Endothelial cell of umbilical vein (primary cell): ENCODE results near the gene QPCTL. TPM values are rescaled to one million over a fixed set of nuclear protein-coding genes. Genes with fewer than 3 reads are reported as not detected.

ENCODE experiments used
- BruUV-seq: library from RNA; stranded (reverse); fragments of 400-500 nt; replicated peaks from 2 replicates; lab custom pipeline; 2021; lab: Mats Ljungman, UMichigan
- CTCF ChIA-PET: fragments of 300-600, 350-600 bp; sonication (Branson Sonifier 250); formaldehyde crosslinking; loops from one replicate; lab custom pipeline; 2021; ENCODE audit warnings: antibody characterized with exemption, inconsistent platforms; lab: Charles Lee
- POLR2A ChIA-PET: fragments of 300-600, 350-600 bp; sonication (Branson Sonifier 250); formaldehyde crosslinking; loops from one replicate; lab custom pipeline; 2021; ENCODE audit warnings: antibody characterized with exemption, inconsistent platforms; lab: Charles Lee
- DNase-seq: peaks from one replicate; pipeline ENCODE4 v3.0.0-alpha.2; 2011; ENCODE audit warnings: low read depth, low spot score
- FAIRE-seq: peaks from 2 replicates; lab custom pipeline; 2011; peaks lifted over from hg19 to GRCh38; lab: Jason Lieb, UNC
- H2AFZ ChIP-seq: 2 replicates; pipeline ENCODE4 v1.6.0; 2012; ENCODE audit warnings: low read depth, low read length, control low read depth, inconsistent platforms
- H3K27ac ChIP-seq: 2 replicates; pipeline ENCODE4 v1.5.1; 2011; ENCODE audit warnings: low read depth, mild to moderate bottlenecking, control low read depth, low read length, moderate library complexity; ENCODE audit not compliant: insufficient read depth
- H3K27me3 ChIP-seq, 2 experiments: 2 replicates each; pipeline versions ENCODE4 v1.6.0 to v1.6.1; 2011; ENCODE audit warnings: low read length in 2 of 2, mixed read lengths in 1 of 2; ENCODE audit not compliant: control insufficient read depth in 2 of 2, insufficient read depth in 2 of 2
- H3K36me3 ChIP-seq, 2 experiments: 2 replicates in 1 of 2; 3 replicates in 1 of 2; pipeline ENCODE4 v1.5.1; 2011; ENCODE audit warnings: low read length in 2 of 2, mild to moderate bottlenecking in 1 of 2, moderate library complexity in 1 of 2; ENCODE audit not compliant: control insufficient read depth in 2 of 2, insufficient read depth in 2 of 2; ENCODE audit errors: extremely low read depth in 1 of 2
- H3K4me1 ChIP-seq: 3 replicates; pipeline ENCODE4 v1.5.1; 2011; ENCODE audit warnings: mild to moderate bottlenecking, low read length; ENCODE audit not compliant: control insufficient read depth, insufficient read depth; ENCODE audit errors: extremely low read depth
- H3K4me2 ChIP-seq: 2 replicates; pipeline ENCODE4 v1.6.1; 2011; ENCODE audit warnings: low read length, control low read depth, mixed read lengths; ENCODE audit not compliant: insufficient read depth
- H3K4me3 ChIP-seq, 3 experiments: fragments of 200-600 bp in 1 of 3; sonication (generic), shearing (Covaris generic) in 1 of 3; replicated peaks in 1 of 3; 2 replicates each; pipeline ENCODE4 v1.5.1; 2011 to 2016; ENCODE audit warnings: control low read depth in 3 of 3, low read length in 3 of 3, mild to moderate bottlenecking in 2 of 3, inconsistent platforms in 1 of 3, low read depth in 1 of 3, moderate library complexity in 1 of 3; ENCODE audit not compliant: insufficient read depth in 1 of 3
- H3K79me2 ChIP-seq: 2 replicates; pipeline ENCODE4 v1.6.0; 2012; ENCODE audit warnings: low read length, inconsistent platforms; ENCODE audit not compliant: control insufficient read depth, insufficient read depth
- H3K9ac ChIP-seq: replicated peaks from 2 replicates; pipeline ENCODE3; 2011; ENCODE audit warnings: low read length, control low read depth; ENCODE audit not compliant: insufficient read depth; ENCODE audit errors: extremely low read depth
- H3K9me1 ChIP-seq: replicated peaks from 3 replicates; pipeline ENCODE4 v1.6.0; 2011; ENCODE audit warnings: mild to moderate bottlenecking, low read length; ENCODE audit not compliant: control insufficient read depth, insufficient read depth; ENCODE audit errors: extremely low read depth
- H3K9me3 ChIP-seq: replicated peaks from 2 replicates; pipeline ENCODE4 v1.5.1; 2012; ENCODE audit warnings: low read length, inconsistent platforms; ENCODE audit not compliant: control insufficient read depth, insufficient read depth
- H4K20me1 ChIP-seq: replicated peaks from 2 replicates; pipeline ENCODE3; 2011; ENCODE audit warnings: mild to moderate bottlenecking, low read length; ENCODE audit not compliant: control insufficient read depth, insufficient read depth; ENCODE audit errors: extremely low read depth
- CTCF ChIP-seq, 2 donors: IDR thresholded peaks; 1 replicate in 1 of 2; 2 replicates in 1 of 2; pipeline ENCODE4 v1.5.1; 2011; ENCODE audit warnings: low read length in 2 of 2, mild to moderate bottlenecking in 2 of 2, moderate library complexity in 2 of 2, control low read depth in 1 of 2, inconsistent platforms in 1 of 2, low read depth in 1 of 2; ENCODE audit not compliant: insufficient read depth in 1 of 2; ENCODE audit errors: extremely low read depth in 1 of 2
- EZH2 ChIP-seq: IDR thresholded peaks from 2 replicates; pipeline ENCODE4 v1.6.1; 2012; ENCODE audit warnings: borderline replicate concordance, low read depth, mild to moderate bottlenecking, moderate library complexity, low read length, inconsistent platforms; ENCODE audit not compliant: severe bottlenecking
- FOS ChIP-seq: IDR thresholded peaks from 2 replicates; pipeline ENCODE4 v1.6.1; 2011; ENCODE audit warnings: mild to moderate bottlenecking, low read length, moderate library complexity, borderline replicate concordance; ENCODE audit not compliant: insufficient read depth
- GATA2 ChIP-seq: IDR thresholded peaks from 2 replicates; pipeline ENCODE4 v1.7.0; 2011; ENCODE audit warnings: low read depth, mild to moderate bottlenecking, moderate library complexity, mixed read lengths, low read length; ENCODE audit not compliant: insufficient read length, insufficient read depth
- JUN ChIP-seq: IDR thresholded peaks from 2 replicates; pipeline ENCODE4 v1.6.1; 2011; ENCODE audit warnings: borderline replicate concordance, low read depth; ENCODE audit not compliant: insufficient read length, insufficient read depth
- MAX ChIP-seq: IDR thresholded peaks from 2 replicates; pipeline ENCODE4 v1.6.1; 2011; ENCODE audit not compliant: insufficient read depth, insufficient read length
- MYC ChIP-seq: IDR thresholded peaks from one replicate; pipeline ENCODE4 v1.6.1; 2011; ENCODE audit warnings: mild to moderate bottlenecking, low read depth, low read length
- POLR2A ChIP-seq: IDR thresholded peaks from 2 replicates; pipeline ENCODE4 v1.6.1; 2012; ENCODE audit warnings: low read depth, mild to moderate bottlenecking, control low read depth, low read length
- POLR2AphosphoS5 ChIP-seq: IDR thresholded peaks from 2 replicates; pipeline ENCODE4 v1.6.1; 2012; ENCODE audit warnings: low read depth, mild to moderate bottlenecking, control low read depth, low read length, moderate library complexity; ENCODE audit not compliant: insufficient read depth
- dilution Hi-C: fragments of 300-500 bp; cut with MboI; formaldehyde crosslinking; loops from one replicate; pipeline ENCODE4 v1.15.0; 2019; ENCODE audit warnings: low sequenced_read_pairs; ENCODE audit not compliant: extremely low pct_ligation_motif_present
- intact Hi-C: fragments of 100-400 bp; cut with micrococcal nuclease; formaldehyde crosslinking; loops from one replicate; pipeline ENCODE4 v1.10.0; 2022
- polyA plus RNA-seq, 4 experiments: library from polyadenylated mRNA; depleted of rRNA in 3 of 4; stranded (reverse) in 3 of 4; unstranded in 1 of 4; fragments of >200 nt; gene quantifications; 2 replicates each; pipeline versions ENCODE4 v1.2.1 to v1.2.3, GENCODE V29; 2011 to 2012; ENCODE audit warnings: missing spikeins in 1 of 4
- total RNA-seq: library from RNA; stranded (reverse); gene quantifications from 2 replicates; pipeline ENCODE4 v1.2.3, GENCODE V29; 2021

QPCTL gene
- total and polyA plus RNA-seq, 2 donors (not counting 3 experiments of a cell fraction or from before 2014, with no cell fraction given): 17.6 to 22.5 TPM

- Histone ChIP-seq H2AFZ (no peak overlapping the region), H3K4me3 (no peak overlapping the region), H3K4me1 (no peaks in the 10 kb centered on the region), H4K20me1 (no peaks in the 10 kb centered on the region), H3K9ac (no peak overlapping the region), H3K27ac (no peak overlapping the region), H3K4me2 (no peak overlapping the region), H3K9me3 (no peaks in the 10 kb centered on the region), H3K79me2 (no peaks in the 10 kb centered on the region), H3K36me3 (peaks cover 0 to 3% of the 10 kb centered on the region in 2 experiments), H3K27me3 (no peaks in the 10 kb centered on the region), H3K9me1 (no peaks in the 10 kb centered on the region)
- DNase-seq (no peak), FAIRE-seq (no peak)
- no TSS peak for BruUV-seq
- intact Hi-C loops: no loop called here
- dilution Hi-C loops: no loop called here
- TF ChIP-seq FOS: no peak
- TF ChIP-seq MAX: no peak
- no peak for TF ChIP-seq JUN
- TF ChIP-seq POLR2A: no peak
- no peak for TF ChIP-seq GATA2
- TF ChIP-seq CTCF (IDR thresholded peaks at IDR 0.05; ENCODE audit: extremely low read depth in 1 of 2, insufficient read depth in 1 of 2, low read depth in 1 of 2, low read length in 2 of 2): no peak
- TF ChIP-seq EZH2: no peak
- no peak for TF ChIP-seq MYC
- no peak for TF ChIP-seq POLR2AphosphoS5
- POLR2A ChIA-PET: interaction anchor here (0.5 kb wide), 1 partner anchor 55 kb away, joined by 3 read pairs; no protein-coding TSS in a partner anchor
- CTCF ChIA-PET: interaction anchor here (0.8 to 1.5 kb wide), 3 partner anchors 11 to 51 kb away, joined by 3 read pairs; no protein-coding TSS in a partner anchor
Measured at GRCh38 chr19:45705710-45706415, 13.4 kb downstream of the QPCTL start.
